GM20000 (cell line): ENCODE measurements around the gene TNP1.

Experiments used
- DNase-seq: peaks from one replicate; pipeline ENCODE4 v3.0.0; 2012; ENCODE audit warnings: low spot score
- TF ChIP-seq, protein P1 (sequence below): IDR thresholded peaks from 2 replicates; pipeline ENCODE4 v1.5.1; 2012; ENCODE audit warnings: mild to moderate bottlenecking, control low read depth; ENCODE audit errors: extremely low read depth, missing control alignments

Gene TNP1, protein sequence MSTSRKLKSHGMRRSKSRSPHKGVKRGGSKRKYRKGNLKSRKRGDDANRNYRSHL

DNA sequence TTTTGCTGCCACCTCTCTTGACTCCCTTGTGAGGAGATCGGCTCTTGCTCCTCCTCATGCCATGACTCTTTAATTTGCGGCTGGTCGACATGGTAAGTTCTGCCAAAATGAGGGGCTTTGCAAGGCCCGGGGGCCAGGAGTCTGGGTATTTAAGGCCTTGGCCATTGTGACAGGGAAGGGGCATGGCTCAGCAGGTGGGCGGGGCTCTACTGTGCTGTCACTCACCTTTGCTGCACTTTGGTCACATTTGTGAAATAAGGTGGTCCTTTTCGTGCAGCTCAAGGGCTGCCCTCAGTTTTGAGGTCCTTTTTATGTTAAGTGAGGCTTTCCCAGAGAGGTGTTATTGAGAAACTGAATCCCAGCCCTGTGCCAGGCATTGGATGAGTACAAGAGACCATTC is at the start of gene TNP1:
Gene TNP1 (minus strand): TSS at position 121 of the 400 bp plus-strand sequence. CDS start 30 bp downstream, at position 91.
- TF ChIP-seq, protein P1, sequence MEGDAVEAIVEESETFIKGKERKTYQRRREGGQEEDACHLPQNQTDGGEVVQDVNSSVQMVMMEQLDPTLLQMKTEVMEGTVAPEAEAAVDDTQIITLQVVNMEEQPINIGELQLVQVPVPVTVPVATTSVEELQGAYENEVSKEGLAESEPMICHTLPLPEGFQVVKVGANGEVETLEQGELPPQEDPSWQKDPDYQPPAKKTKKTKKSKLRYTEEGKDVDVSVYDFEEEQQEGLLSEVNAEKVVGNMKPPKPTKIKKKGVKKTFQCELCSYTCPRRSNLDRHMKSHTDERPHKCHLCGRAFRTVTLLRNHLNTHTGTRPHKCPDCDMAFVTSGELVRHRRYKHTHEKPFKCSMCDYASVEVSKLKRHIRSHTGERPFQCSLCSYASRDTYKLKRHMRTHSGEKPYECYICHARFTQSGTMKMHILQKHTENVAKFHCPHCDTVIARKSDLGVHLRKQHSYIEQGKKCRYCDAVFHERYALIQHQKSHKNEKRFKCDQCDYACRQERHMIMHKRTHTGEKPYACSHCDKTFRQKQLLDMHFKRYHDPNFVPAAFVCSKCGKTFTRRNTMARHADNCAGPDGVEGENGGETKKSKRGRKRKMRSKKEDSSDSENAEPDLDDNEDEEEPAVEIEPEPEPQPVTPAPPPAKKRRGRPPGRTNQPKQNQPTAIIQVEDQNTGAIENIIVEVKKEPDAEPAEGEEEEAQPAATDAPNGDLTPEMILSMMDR = no peak

DNA sequence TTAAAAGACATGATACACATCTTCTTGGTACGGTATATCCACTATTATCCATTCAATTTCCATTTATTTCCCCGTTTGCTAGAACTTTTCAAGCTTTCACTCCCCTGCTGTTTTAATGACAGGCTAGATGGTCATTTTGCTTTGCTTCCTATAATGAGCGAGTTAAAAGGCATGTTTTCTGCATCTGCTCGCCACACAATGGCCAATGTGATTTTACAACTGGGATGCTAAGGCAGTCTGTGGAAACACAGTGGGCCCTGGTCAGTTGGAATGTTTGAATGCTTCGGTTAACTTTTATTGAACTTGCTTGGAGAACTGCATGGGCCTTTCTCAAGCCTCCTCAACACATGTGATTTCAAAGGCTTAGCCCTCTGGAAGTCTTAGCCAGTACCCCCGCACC is 48.4 kb upstream of the TNP1 start:
- no peak for DNase-seq

More for the DNA sequence above, at the start of gene TNP1:
- DNase-seq = no peak

DNA sequence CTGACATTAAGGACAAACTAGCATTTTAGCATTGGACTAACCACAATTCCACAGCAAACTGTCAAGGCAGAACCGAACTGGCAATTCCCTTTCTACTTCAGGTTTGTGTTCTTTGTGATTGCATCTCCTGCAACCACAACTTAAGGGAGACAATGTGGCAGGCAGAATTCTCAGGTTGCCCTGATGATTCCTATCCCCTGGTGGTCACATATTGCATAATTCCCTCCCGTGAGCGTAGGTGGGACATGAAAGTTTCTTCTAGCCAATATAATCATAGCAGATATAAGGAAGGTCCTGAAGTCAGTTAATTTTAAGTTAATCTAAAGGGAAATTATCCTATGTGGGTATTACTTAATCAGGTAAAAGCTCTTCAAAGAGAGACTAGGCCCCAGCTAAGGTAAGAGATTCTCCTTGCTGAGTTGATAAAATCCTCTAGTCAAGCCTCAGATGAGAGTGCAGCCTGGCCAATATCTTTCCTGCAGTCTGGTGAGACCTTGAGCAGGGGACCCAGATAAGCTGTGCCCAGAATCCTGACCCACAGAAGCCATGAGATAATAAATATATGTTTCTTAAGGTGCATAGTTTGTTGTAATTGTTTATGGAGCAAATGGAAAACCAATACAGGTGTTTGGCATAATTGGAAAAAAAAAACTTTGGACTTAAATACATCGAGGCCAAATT is 45.9 kb upstream of the TNP1 start:
- DNase-seq = no peak
- TF ChIP-seq, protein P1 = no peak

More for the DNA sequence above, 48.4 kb upstream of the TNP1 start:
- TF ChIP-seq, protein P1 = no peak

DNA sequence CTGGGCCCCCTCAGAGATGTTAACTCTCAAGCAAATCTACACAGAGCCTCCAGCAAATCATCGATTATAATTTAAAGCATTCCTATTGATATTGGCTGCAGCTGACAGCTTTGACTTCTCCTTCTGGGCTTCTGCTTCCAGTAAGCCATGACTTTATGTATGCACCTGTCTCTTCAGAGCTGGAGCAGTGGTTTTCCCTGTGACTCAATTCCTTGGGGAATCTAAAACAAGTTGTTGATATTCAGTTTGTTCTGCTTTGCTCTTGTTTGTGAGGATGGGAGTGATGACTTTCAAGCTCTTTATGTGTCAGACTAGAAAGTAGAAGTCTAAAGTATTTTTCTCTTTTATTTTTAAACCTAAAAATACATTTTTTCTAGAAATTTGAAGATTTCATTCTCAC is 45.1 kb upstream of the TNP1 start:
- DNase-seq = no peak
- TF ChIP-seq, protein P1 = no peak

DNA sequence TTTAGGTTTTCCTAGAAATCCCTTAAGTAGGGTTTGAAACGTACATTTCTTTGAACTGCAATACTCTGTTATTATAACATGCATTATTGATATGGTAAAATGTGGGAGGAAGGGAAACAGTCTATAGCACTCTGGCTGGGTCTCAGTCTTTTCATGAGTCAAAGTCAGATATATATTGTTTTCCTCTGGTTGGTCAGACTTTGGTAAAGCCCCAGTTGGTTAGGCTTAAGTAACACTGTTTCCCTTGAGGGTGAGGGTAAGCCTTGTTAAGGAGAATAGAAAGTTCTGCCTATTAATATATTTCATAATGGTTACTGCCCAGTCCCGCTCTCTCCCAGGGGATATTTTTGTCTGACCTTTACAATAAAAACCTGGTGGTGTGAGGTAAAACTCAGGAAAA is 44.7 kb upstream of the TNP1 start:
- TF ChIP-seq, protein P1 = no peak
- DNase-seq = no peak

DNA sequence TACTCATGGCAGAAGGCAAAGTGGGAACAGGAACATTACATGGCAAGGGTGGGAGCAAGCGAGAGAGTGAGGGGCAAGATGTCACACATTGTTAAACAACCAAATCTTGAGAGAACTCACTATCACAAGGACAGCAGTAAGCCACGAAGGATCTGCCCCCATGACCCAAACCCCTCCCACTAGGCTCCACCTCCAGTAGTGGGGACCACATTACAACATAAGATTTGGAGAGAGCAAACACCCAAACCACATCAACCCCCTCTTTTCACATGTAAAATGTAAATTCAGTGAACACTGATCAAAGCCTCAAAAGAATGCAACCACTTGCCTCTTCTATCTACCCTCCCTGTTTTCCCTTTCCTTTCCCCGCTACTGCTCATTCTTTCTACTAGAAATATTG is 43.6 kb upstream of the TNP1 start:
- TF ChIP-seq, protein P1 = no peak
- DNase-seq = no peak

DNA sequence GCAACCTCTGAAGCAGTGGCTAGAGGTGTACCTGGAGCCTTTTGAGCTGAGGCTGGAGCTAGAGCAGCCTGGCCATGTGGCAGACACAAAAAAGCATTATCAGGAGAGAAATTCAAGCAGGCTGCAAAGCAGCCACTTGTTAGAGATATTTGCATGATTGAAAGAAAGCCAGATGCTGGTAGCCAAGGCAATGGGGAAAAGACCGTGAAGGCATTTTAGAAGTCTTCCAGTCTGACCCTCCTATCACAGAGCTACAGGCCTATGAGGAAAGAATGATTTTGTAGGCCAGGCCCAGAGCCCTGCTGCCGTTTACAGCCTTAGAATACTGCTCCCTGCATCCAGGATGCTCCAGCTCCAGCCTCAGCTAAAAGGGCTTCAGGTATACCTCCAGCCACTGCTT is 41.4 kb upstream of the TNP1 start:
- TF ChIP-seq, protein P1 = no peak
- DNase-seq = no peak
